ENCODE results near the gene ACVRL1.

Gene ACVRL1

GRCh38 chr12:51907083-51907855 lies at the start of gene ACVRL1:
ACVRL1 (plus strand) TSS chr12:51907504; CDS start chr12:51912475, 4,971 bp downstream.
- peak within 1 kb of the TSS; percentile 87 for H3K4me3 ChIP-seq (ENCODE audit: low read length)

DNA sequence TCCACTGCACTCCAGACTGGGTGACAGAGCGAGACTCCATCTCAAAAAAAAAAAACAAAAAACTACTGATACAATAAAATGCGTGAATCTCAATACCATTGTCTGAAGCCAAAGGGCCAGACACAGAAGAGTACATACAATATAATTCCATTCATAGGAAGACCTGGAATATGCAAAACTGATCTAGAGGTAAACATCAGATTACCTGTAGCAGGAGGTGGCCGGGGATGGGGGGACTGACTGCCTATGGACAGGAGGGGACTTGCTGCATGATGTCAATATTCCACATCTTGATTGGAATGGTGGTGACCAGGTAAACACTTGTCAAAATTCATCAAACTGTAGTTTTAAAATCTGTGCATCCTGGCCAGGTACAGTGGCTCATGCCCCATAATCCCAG lies 46.3 kb upstream of the ACVRL1 start:
- peaks cover 10% of the 10 kb centered on the region for H3K27me3 ChIP-seq (replicated peaks; ENCODE audit: control insufficient read depth, insufficient read depth, low read length)
- DNase-seq (ENCODE audit: low read depth), result no peak
- H3K9me3 ChIP-seq (ENCODE audit: control insufficient read depth, low read length), result no peaks in the 10 kb centered on the region
- H3K4me3 ChIP-seq (ENCODE audit: low read length), result no peak overlapping the region
- H3K36me3 ChIP-seq (ENCODE audit: control insufficient read depth, insufficient read depth, low read length, severe bottlenecking), result no peaks in the 10 kb centered on the region
- peaks cover 17% of the 10 kb centered on the region for H3K4me1 ChIP-seq (ENCODE audit: control insufficient read depth, insufficient read depth, low read length)
- H3K9ac ChIP-seq (ENCODE audit: low read length), result no peak overlapping the region

More at GRCh38 chr12:51907083-51907855, at the start of gene ACVRL1:
- Histone ChIP-seq H3K9me3 (ENCODE audit: control insufficient read depth, low read length) (no peaks in the 10 kb centered on the region), H3K4me1 (ENCODE audit: control insufficient read depth, insufficient read depth, low read length) (peaks cover 71% of the 10 kb centered on the region), H3K36me3 (ENCODE audit: control insufficient read depth, insufficient read depth, low read length, severe bottlenecking) (no peaks in the 10 kb centered on the region), H3K27me3 (replicated peaks; ENCODE audit: control insufficient read depth, insufficient read depth, low read length) (no peaks in the 10 kb centered on the region), H3K9ac (ENCODE audit: low read length) (peak within 1 kb of the TSS; percentile 95)
- DNase-seq (ENCODE audit: low read depth), result peak; percentile 37

GRCh38 chr12:51862947-51863346 lies 44.4 kb upstream of the ACVRL1 start:
- Histone ChIP-seq H3K36me3 (ENCODE audit: control insufficient read depth, insufficient read depth, low read length, severe bottlenecking) (no peaks in the 10 kb centered on the region), H3K27me3 (replicated peaks; ENCODE audit: control insufficient read depth, insufficient read depth, low read length) (peaks cover 10% of the 10 kb centered on the region), H3K4me1 (ENCODE audit: control insufficient read depth, insufficient read depth, low read length) (peaks cover 11% of the 10 kb centered on the region), H3K4me3 (ENCODE audit: low read length) (no peak overlapping the region), H3K9ac (ENCODE audit: low read length) (no peak overlapping the region), H3K9me3 (ENCODE audit: control insufficient read depth, low read length) (no peaks in the 10 kb centered on the region)
- no peak for DNase-seq (ENCODE audit: low read depth)

GRCh38 chr12:51863363-51863932 lies 43.9 kb upstream of the ACVRL1 start:
- H3K9ac ChIP-seq (ENCODE audit: low read length), result no peak overlapping the region
- peak overlapping the region; percentile 69 for H3K4me3 ChIP-seq (ENCODE audit: low read length)
- no peaks in the 10 kb centered on the region for H3K9me3 ChIP-seq (ENCODE audit: control insufficient read depth, low read length)
- H3K27me3 ChIP-seq (replicated peaks; ENCODE audit: control insufficient read depth, insufficient read depth, low read length), result peaks cover 15% of the 10 kb centered on the region
- no peak for DNase-seq (ENCODE audit: low read depth)
- peaks cover 11% of the 10 kb centered on the region for H3K4me1 ChIP-seq (ENCODE audit: control insufficient read depth, insufficient read depth, low read length)
- H3K36me3 ChIP-seq (ENCODE audit: control insufficient read depth, insufficient read depth, low read length, severe bottlenecking), result no peaks in the 10 kb centered on the region

GRCh38 chr12:51863933-51864832 lies 43.1 kb upstream of the ACVRL1 start:
- Histone ChIP-seq H3K4me1 (ENCODE audit: control insufficient read depth, insufficient read depth, low read length) (peaks cover 17% of the 10 kb centered on the region), H3K27me3 (replicated peaks; ENCODE audit: control insufficient read depth, insufficient read depth, low read length) (peaks cover 22% of the 10 kb centered on the region), H3K4me3 (ENCODE audit: low read length) (peak overlapping the region; percentile 69), H3K9me3 (ENCODE audit: control insufficient read depth, low read length) (no peaks in the 10 kb centered on the region), H3K36me3 (ENCODE audit: control insufficient read depth, insufficient read depth, low read length, severe bottlenecking) (no peaks in the 10 kb centered on the region), H3K9ac (ENCODE audit: low read length) (no peak overlapping the region)
- DNase-seq (ENCODE audit: low read depth), result peak; percentile 32

DNA sequence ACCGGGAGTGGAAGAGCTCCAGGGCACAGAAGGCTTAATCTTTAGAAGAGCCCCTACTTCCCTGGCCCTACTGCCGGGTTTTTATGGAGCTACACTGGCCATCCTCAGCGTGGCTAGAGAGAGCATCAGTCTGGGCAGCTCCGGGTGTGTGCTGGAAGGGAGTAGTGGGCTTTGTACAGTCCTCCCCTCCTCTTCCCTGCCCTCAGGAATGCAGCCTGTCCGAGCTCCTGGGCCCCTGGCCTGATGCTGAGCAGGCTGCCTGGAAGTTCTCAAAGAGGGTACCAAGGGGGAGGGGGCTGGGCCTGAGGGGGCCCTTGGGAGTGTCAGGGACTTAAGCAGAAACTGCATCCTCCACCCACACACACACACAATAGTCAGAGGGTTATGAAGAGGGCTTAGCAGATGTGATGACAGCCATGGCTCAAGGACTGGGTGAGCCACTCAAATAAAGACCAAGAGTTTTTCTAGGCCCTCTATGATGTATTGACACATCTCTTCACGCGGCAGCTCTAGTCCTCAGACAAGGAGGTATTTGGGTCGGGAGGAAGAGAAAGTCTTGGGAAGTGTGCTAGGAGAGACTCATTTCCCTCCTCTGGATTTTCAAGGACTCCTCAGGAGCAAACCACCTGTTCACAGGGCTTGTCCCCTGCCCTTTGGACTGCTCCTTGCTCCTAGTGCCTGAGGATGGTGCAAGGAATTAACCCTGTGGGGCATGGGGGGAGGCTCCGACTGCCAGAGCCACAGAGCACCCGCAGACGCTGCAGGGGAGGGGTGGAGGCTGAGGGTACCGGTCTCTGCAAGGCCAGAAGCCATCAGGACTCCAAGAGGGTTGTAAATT lies 42.3 kb upstream of the ACVRL1 start:
- peaks cover 22% of the 10 kb centered on the region for H3K27me3 ChIP-seq (replicated peaks; ENCODE audit: control insufficient read depth, insufficient read depth, low read length)
- no peak overlapping the region for H3K9ac ChIP-seq (ENCODE audit: low read length)
- DNase-seq (ENCODE audit: low read depth), result no peak
- H3K4me3 ChIP-seq (ENCODE audit: low read length), result peak overlapping the region; percentile 69
- H3K36me3 ChIP-seq (ENCODE audit: control insufficient read depth, insufficient read depth, low read length, severe bottlenecking), result no peaks in the 10 kb centered on the region
- no peaks in the 10 kb centered on the region for H3K9me3 ChIP-seq (ENCODE audit: control insufficient read depth, low read length)
- peaks cover 17% of the 10 kb centered on the region for H3K4me1 ChIP-seq (ENCODE audit: control insufficient read depth, insufficient read depth, low read length)

DNA sequence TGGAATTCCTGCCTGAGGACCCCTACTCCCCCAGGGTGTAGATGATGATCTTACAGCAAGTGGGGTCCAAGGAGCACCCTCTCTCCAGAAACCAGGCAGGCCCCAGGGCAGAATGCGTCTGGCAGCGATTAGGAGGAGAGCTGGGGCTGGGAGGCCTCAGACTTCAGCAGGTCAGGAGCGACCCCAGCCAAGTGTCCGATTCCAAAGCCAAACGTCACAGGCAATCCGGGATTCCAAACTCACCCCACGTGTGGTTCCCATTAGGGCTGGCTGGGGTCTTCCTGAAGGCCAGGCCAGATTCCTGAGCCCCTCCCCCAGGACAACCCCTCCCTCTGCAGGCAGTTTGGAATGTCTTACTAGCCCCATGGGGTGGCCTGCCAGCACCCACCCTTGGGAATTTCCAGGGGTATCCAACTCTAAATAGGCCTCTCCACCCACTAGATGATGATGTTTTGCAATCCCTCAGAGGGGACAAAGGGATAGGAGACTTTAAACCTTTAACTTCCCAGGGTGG lies 41.5 kb upstream of the ACVRL1 start:
- H3K36me3 ChIP-seq (ENCODE audit: control insufficient read depth, insufficient read depth, low read length, severe bottlenecking), result no peaks in the 10 kb centered on the region
- no peak overlapping the region for H3K4me3 ChIP-seq (ENCODE audit: low read length)

GRCh38 chr12:51866324-51866723 lies 41.0 kb upstream of the ACVRL1 start:
- DNase-seq (ENCODE audit: low read depth), result no peak
- H3K9me3 ChIP-seq (ENCODE audit: control insufficient read depth, low read length), result no peaks in the 10 kb centered on the region
- H3K4me3 ChIP-seq (ENCODE audit: low read length), result no peak overlapping the region
- peaks cover 17% of the 10 kb centered on the region for H3K4me1 ChIP-seq (ENCODE audit: control insufficient read depth, insufficient read depth, low read length)
- no peak overlapping the region for H3K9ac ChIP-seq (ENCODE audit: low read length)
- H3K36me3 ChIP-seq (ENCODE audit: control insufficient read depth, insufficient read depth, low read length, severe bottlenecking), result no peaks in the 10 kb centered on the region
- H3K27me3 ChIP-seq (replicated peaks; ENCODE audit: control insufficient read depth, insufficient read depth, low read length), result peaks cover 28% of the 10 kb centered on the region

More for the DNA sequence above, 41.5 kb upstream of the ACVRL1 start:
- peaks cover 17% of the 10 kb centered on the region for H3K4me1 ChIP-seq (ENCODE audit: control insufficient read depth, insufficient read depth, low read length)
- H3K9ac ChIP-seq (ENCODE audit: low read length), result no peak overlapping the region
- no peaks in the 10 kb centered on the region for H3K9me3 ChIP-seq (ENCODE audit: control insufficient read depth, low read length)
- peaks cover 28% of the 10 kb centered on the region for H3K27me3 ChIP-seq (replicated peaks; ENCODE audit: control insufficient read depth, insufficient read depth, low read length)
- no peak for DNase-seq (ENCODE audit: low read depth)

DNA sequence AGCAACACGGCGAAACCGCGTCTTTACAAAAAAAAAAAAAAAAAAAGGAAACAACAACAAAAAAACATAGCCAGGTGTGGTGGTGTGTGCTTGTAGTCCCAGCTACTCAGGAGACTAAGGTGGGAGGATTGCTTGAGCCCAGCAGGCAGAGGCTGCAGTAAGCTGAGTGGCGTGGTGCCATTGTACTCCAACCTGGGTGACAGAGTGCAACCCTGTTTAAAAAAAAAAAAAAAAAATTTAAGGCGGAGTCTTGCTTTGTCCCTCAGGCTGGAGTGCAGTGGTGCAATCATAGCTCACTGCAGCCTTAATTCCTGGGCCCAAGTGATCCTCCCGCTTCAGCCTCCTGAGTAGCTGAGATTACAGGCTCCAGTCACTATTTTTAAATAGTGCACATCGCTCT lies 40.5 kb upstream of the ACVRL1 start:
- H3K9ac ChIP-seq (ENCODE audit: low read length), result no peak overlapping the region
- peaks cover 28% of the 10 kb centered on the region for H3K27me3 ChIP-seq (replicated peaks; ENCODE audit: control insufficient read depth, insufficient read depth, low read length)
- DNase-seq (ENCODE audit: low read depth), result no peak
- H3K4me1 ChIP-seq (ENCODE audit: control insufficient read depth, insufficient read depth, low read length), result peaks cover 17% of the 10 kb centered on the region
- no peaks in the 10 kb centered on the region for H3K36me3 ChIP-seq (ENCODE audit: control insufficient read depth, insufficient read depth, low read length, severe bottlenecking)
- no peak overlapping the region for H3K4me3 ChIP-seq (ENCODE audit: low read length)
- no peaks in the 10 kb centered on the region for H3K9me3 ChIP-seq (ENCODE audit: control insufficient read depth, low read length)

DNA sequence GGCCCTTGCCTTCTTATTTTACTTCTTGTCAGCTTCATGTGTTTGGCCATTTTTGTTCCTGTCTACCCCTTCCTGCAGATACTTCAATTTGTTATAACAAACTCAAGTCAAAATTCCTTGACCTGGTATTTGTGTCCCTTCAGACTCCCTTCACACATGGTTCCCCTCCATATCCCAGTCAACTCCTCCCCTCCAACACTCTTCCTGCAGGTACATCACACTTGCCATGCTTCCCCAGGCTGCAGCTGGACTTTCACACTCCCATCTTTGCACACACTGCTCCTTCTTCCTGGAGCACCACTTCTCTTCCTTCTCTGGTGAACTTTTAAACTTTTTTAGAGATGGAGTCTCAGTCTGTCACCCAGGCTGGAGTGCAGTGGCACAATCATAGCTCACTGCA lies 39.9 kb upstream of the ACVRL1 start:
- Histone ChIP-seq H3K4me1 (ENCODE audit: control insufficient read depth, insufficient read depth, low read length) (peaks cover 17% of the 10 kb centered on the region), H3K36me3 (ENCODE audit: control insufficient read depth, insufficient read depth, low read length, severe bottlenecking) (no peaks in the 10 kb centered on the region), H3K9ac (ENCODE audit: low read length) (no peak overlapping the region), H3K27me3 (replicated peaks; ENCODE audit: control insufficient read depth, insufficient read depth, low read length) (peaks cover 23% of the 10 kb centered on the region), H3K4me3 (ENCODE audit: low read length) (no peak overlapping the region), H3K9me3 (ENCODE audit: control insufficient read depth, low read length) (no peaks in the 10 kb centered on the region)
- DNase-seq (ENCODE audit: low read depth), result no peak
